ENCODE results near the gene HMG20A. TPM values are rescaled to one million over a fixed set of nuclear protein-coding genes. Genes with fewer than 3 reads are reported as not detected.

Gene HMG20A
- total RNA-seq, 2 experiments from 2014 or later: 47.4 to 58.7 TPM

- H3K36me3 Mint-ChIP-seq (ENCODE audit: low read depth): no peaks in the 10 kb centered on the region
- H3K27ac Mint-ChIP-seq: no peak overlapping the region
- DNase-seq: no peak
- ChIA-PET POLR2A (no interaction called here), CTCF (interaction anchor here (2.1 kb wide), 1 partner anchor 13 kb away, joined by 7 read pairs; no protein-coding TSS in a partner anchor)
- no peak overlapping the region for H3K4me3 Mint-ChIP-seq
- no peaks in the 10 kb centered on the region for H3K4me1 Mint-ChIP-seq
- no peaks in the 10 kb centered on the region for H3K9me3 Mint-ChIP-seq
- peaks cover 3% of the 10 kb centered on the region for H3K27me3 Mint-ChIP-seq
Measured at GRCh38 chr15:77529394-77530159, 108.9 kb downstream of the HMG20A start.

GRCh38 chr15:77530576-77530975, 109.9 kb downstream of the HMG20A start:
- Mint-ChIP-seq H3K36me3 (ENCODE audit: low read depth) (no peaks in the 10 kb centered on the region), H3K9me3 (no peaks in the 10 kb centered on the region), H3K27me3 (peaks cover 3% of the 10 kb centered on the region), H3K4me1 (no peaks in the 10 kb centered on the region), H3K4me3 (no peak overlapping the region), H3K27ac (no peak overlapping the region)
- ChIA-PET POLR2A (no interaction called here), CTCF (no interaction called here)
- DNase-seq: no peak

GRCh38 chr15:77531191-77532000, 110.7 kb downstream of the HMG20A start:
- no peak overlapping the region for H3K4me3 Mint-ChIP-seq
- DNase-seq: no peak
- H3K27ac Mint-ChIP-seq: no peak overlapping the region
- POLR2A ChIA-PET: no interaction called here
- no peaks in the 10 kb centered on the region for H3K9me3 Mint-ChIP-seq
- H3K4me1 Mint-ChIP-seq: no peaks in the 10 kb centered on the region
- peaks cover 5% of the 10 kb centered on the region for H3K27me3 Mint-ChIP-seq
- H3K36me3 Mint-ChIP-seq (ENCODE audit: low read depth): no peaks in the 10 kb centered on the region
- CTCF ChIA-PET: interaction anchor here (1.0 to 2.2 kb wide), 2 partner anchors 11 to 33 kb away, joined by 3 to 19 read pairs; no protein-coding TSS in a partner anchor

- Mint-ChIP-seq H3K27me3 (peaks cover 7% of the 10 kb centered on the region), H3K4me1 (no peaks in the 10 kb centered on the region), H3K9me3 (no peaks in the 10 kb centered on the region), H3K27ac (no peak overlapping the region), H3K4me3 (no peak overlapping the region), H3K36me3 (ENCODE audit: low read depth) (no peaks in the 10 kb centered on the region)
- CTCF ChIA-PET: interaction anchor here (0.7 to 2.2 kb wide), 3 partner anchors 11 to 32 kb away, joined by 3 to 19 read pairs (median 4); no protein-coding TSS in a partner anchor
- DNase-seq: no peak
- POLR2A ChIA-PET: no interaction called here
Measured at GRCh38 chr15:77532067-77532710, 111.5 kb downstream of the HMG20A start.

- Mint-ChIP-seq H3K36me3 (ENCODE audit: low read depth) (no peaks in the 10 kb centered on the region), H3K27me3 (peaks cover 7% of the 10 kb centered on the region)
Measured at GRCh38 chr15:77532846-77533245, 112.2 kb downstream of the HMG20A start.

GRCh38 chr15:77533578-77534430, 113.1 kb downstream of the HMG20A start:
- no peak for DNase-seq
- ChIA-PET POLR2A (no interaction called here), CTCF (interaction anchor here (1.4 kb wide), 1 partner anchor 10 kb away, joined by 6 read pairs; no protein-coding TSS in a partner anchor)
- Mint-ChIP-seq H3K4me3 (no peak overlapping the region), H3K27ac (no peak overlapping the region), H3K9me3 (no peaks in the 10 kb centered on the region), H3K27me3 (peaks cover 7% of the 10 kb centered on the region), H3K4me1 (no peaks in the 10 kb centered on the region), H3K36me3 (ENCODE audit: low read depth) (no peaks in the 10 kb centered on the region)

More at GRCh38 chr15:77532846-77533245, 112.2 kb downstream of the HMG20A start:
- DNase-seq: no peak
- no peaks in the 10 kb centered on the region for H3K4me1 Mint-ChIP-seq
- no peak overlapping the region for H3K27ac Mint-ChIP-seq
- ChIA-PET POLR2A (no interaction called here), CTCF (interaction anchor here (0.7 to 2.2 kb wide), 2 partner anchors 10 to 23 kb away, joined by 4 to 19 read pairs; no protein-coding TSS in a partner anchor)
- H3K9me3 Mint-ChIP-seq: no peaks in the 10 kb centered on the region
- no peak overlapping the region for H3K4me3 Mint-ChIP-seq

Other genes starting within 250 kb of the HMG20A start
- gene PEAK1, start 784 bp upstream of the HMG20A start, total RNA-seq: 10 to 100 TPM; 27.9 to 29.4 TPM
- not detected for gene LINGO1, start 212.0 kb downstream of the HMG20A start, total RNA-seq